HAP-1 (cell line): ENCODE measurements around the gene FAM110C.
A peak's percentile ranks its signal among the peaks of the same experiment; 100 is the strongest.
"Not testable (repeated sequence)": the region's sequence is repeated elsewhere in the genome, so short reads cannot be mapped to it uniquely, and the experiment has no call there.

Experiments
- DNase-seq, 2 experiments: peaks; one replicate each; pipeline ENCODE4 v3.0.0-alpha.2; 2016 to 2020; ENCODE audit warnings: low spot score in 2 of 2
- H3K27me3 ChIP-seq: fragments of 250-450 bp; sonication (Bioruptor Pico); 2 replicates; pipeline ENCODE4 v1.5.1; 2020; ENCODE audit warnings: low read depth, mild to moderate bottlenecking, moderate library complexity
- H3K36me3 ChIP-seq: fragments of 250-450 bp; sonication (Bioruptor Pico); replicated peaks from 2 replicates; pipeline ENCODE4 v1.5.1; 2020; ENCODE audit warnings: mild to moderate bottlenecking
- H3K4me1 ChIP-seq: fragments of 250-450 bp; sonication (Bioruptor Pico); 2 replicates; pipeline ENCODE4 v1.5.1; 2020; ENCODE audit warnings: mild to moderate bottlenecking
- H3K4me3 ChIP-seq: fragments of 250-450 bp; sonication (Bioruptor Pico); 2 replicates; pipeline ENCODE4 v1.5.1; 2020; ENCODE audit warnings: mild to moderate bottlenecking, moderate library complexity
- H3K9me3 ChIP-seq: fragments of 250-450 bp; sonication (Bioruptor Pico); 2 replicates; pipeline ENCODE4 v1.5.1; 2020; ENCODE audit warnings: mild to moderate bottlenecking, moderate library complexity
- in situ Hi-C: fragments of 300-500 bp; cut with MboI; formaldehyde crosslinking; loops from 3 replicates; pipeline ENCODE4 v1.14.3; 2020; ENCODE audit warnings: low sequenced_read_pairs, inconsistent platforms, mixed read lengths

The FAM110C gene

DNA sequence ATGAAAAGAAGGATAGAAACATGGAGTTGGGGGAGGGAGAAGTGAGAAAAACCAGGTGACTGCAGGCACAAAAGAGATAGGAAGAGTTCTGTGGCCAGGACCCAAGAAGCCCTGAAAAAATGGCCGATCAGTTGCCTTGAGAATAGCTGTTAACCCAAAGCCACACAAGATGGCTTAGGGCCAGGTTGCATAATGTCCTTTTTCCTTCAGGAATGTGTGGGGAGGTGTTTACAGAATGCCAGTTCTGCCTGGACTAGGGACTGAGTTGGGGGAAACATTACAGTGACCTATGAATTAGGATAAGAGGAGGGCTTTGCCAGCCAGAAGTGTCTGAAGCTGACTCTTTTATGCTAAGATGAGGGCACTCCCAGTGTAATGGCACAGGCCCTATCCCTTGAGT is 17.1 kb downstream of the FAM110C start:
- H3K4me3 ChIP-seq: no peak overlapping the region
- H3K4me1 ChIP-seq: no peaks in the 10 kb centered on the region
- no peaks in the 10 kb centered on the region for H3K27me3 ChIP-seq
- no peaks in the 10 kb centered on the region for H3K36me3 ChIP-seq
- in situ Hi-C loops: no loop called here
- H3K9me3 ChIP-seq: no peaks in the 10 kb centered on the region
- DNase-seq: no peak

DNA sequence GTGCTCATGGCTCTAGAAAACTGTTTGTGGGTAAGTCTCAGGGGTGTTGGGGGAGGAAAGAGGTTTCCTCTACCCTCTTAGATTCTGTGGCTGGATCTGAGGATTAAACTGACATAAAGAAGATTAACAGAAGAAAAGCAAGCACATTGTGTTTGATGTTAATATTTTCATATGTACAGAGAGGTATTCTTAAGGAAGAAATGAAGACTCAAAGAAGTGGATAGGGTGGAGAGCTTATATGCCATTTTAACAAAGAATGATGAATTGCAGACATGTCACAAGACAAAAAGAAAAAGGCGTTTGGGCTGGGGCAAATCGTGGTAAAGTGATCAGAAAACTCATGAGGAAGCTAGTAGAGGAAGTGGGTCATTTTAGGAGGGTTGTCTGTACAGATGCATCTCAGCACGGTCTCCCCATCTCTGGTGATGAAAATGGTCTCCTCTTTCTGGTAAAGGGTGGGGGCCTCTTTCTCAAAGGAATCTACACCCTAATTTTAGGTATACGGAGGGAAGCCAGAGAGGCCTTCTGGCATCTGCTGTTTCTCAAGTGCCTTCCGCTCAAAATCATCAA is 17.8 kb downstream of the FAM110C start:
- no peak for DNase-seq
- H3K9me3 ChIP-seq: no peaks in the 10 kb centered on the region
- H3K36me3 ChIP-seq: no peaks in the 10 kb centered on the region
- H3K27me3 ChIP-seq: no peaks in the 10 kb centered on the region
- H3K4me3 ChIP-seq: no peak overlapping the region
- H3K4me1 ChIP-seq: no peaks in the 10 kb centered on the region
- in situ Hi-C loops: no loop called here

DNA sequence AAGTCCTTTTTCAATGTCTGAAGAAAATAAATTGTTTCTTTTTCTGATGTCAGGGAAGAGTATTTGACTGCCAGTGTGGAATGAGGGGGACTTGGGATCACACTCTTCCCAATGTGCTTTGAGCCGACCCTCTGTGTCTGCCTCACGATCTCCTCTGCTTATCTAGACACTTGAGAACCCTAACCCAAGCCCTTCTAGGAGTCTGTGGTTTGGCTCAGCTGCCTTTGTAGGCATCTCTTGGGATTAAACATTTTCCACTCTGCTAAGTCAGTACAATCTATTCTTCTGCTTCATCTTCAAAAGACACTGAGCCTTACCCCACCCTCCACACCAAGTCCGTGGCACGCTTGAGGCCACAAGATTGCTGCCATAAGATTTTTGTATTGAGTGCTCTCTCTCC is 19.4 kb downstream of the FAM110C start:
- Histone ChIP-seq H3K4me3 (no peak overlapping the region), H3K9me3 (no peaks in the 10 kb centered on the region), H3K4me1 (no peaks in the 10 kb centered on the region), H3K36me3 (no peaks in the 10 kb centered on the region), H3K27me3 (no peaks in the 10 kb centered on the region)
- in situ Hi-C loops: no loop called here
- DNase-seq: no peak

DNA sequence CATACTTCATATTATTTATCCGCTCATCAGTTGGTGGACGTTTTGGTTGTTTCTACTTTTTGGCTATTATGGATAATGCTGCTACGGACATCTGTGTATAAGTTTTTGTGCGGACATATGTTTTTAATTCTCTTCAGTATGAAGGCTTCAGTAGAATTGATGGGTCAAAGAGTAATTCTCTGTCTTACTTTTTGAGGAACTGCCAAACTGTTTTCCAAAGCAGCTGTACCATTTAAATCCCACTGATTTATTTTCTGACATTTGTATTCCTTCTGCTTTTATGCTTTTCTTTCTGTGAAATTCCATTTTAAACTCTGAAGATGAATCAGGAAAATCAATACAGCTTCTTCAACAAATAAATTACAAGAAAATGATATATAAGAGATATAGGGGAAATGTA is 20.8 kb downstream of the FAM110C start:
- Histone ChIP-seq H3K36me3 (no peaks in the 10 kb centered on the region), H3K27me3 (no peaks in the 10 kb centered on the region), H3K9me3 (no peaks in the 10 kb centered on the region), H3K4me3 (no peak overlapping the region), H3K4me1 (no peaks in the 10 kb centered on the region)
- in situ Hi-C loops: no loop called here
- DNase-seq: no peak

DNA sequence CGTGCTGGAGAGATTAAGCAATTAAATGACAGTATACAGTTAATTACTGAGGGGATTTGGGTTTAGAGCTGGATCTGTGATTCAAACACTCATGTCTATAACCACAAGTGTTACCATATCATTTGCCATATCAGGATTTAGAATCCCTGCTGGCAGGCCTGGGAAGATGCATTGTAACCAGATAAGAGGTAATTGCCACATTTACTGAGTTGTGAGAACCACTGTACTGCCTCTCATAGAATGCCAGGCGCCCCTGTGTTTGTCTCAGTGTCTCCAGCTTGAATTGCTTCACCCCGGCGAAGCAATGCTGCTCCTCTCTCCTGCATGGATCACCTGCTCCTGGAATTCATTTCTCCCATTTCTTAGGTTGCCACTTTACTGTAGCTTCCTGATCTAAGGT is 21.7 kb downstream of the FAM110C start:
- H3K27me3 ChIP-seq, H3K9me3 ChIP-seq, H3K4me3 ChIP-seq, in situ Hi-C loops, H3K4me1 ChIP-seq, H3K36me3 ChIP-seq, DNase-seq: not testable (repeated sequence)

DNA sequence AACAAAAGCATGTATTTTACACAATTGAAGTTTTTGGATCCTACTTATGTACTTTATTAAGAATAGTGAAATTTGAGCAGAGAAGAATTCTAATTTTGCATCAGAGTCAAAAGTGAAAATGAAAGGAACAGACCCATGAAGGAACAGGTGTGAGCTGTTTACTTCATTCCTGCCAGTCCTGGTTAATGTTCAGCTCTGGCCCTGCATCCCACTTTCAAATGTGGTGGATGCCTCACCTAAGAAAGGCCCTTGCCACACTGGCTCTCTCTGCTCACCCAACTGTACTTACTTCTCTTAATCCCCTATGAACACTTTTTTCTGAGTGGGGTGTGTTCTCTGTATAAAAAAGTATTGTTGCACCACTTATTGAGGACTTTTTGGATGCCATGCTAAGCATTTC is 22.2 kb downstream of the FAM110C start:
- no peak overlapping the region for H3K4me3 ChIP-seq
- H3K36me3 ChIP-seq: no peaks in the 10 kb centered on the region
- no peaks in the 10 kb centered on the region for H3K27me3 ChIP-seq
- no peaks in the 10 kb centered on the region for H3K4me1 ChIP-seq
- DNase-seq: no peak
- in situ Hi-C loops: no loop called here
- no peaks in the 10 kb centered on the region for H3K9me3 ChIP-seq

DNA sequence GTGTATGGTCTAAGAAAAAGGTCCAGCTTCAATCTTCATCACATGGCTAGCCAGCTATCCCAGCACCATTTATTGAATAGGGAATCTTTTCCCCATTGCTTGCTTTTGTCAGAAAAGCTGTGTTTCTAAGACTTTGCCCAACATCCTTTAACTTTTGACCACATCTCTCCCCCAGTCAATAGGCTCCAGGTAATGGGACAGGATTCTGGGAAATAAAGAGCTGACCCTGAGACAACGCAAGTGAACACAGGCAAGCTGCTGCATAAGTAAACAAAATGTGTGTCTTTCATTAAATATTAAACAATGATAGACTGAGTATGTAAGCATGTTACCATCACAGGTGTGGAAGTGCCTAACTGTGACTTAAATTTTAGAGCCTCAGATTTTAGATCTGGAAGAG is 23.0 kb downstream of the FAM110C start:
- Histone ChIP-seq H3K4me1 (no peaks in the 10 kb centered on the region), H3K4me3 (no peak overlapping the region), H3K27me3 (no peaks in the 10 kb centered on the region), H3K9me3 (no peaks in the 10 kb centered on the region), H3K36me3 (no peaks in the 10 kb centered on the region)
- in situ Hi-C loops: no loop called here
- no peak for DNase-seq

DNA sequence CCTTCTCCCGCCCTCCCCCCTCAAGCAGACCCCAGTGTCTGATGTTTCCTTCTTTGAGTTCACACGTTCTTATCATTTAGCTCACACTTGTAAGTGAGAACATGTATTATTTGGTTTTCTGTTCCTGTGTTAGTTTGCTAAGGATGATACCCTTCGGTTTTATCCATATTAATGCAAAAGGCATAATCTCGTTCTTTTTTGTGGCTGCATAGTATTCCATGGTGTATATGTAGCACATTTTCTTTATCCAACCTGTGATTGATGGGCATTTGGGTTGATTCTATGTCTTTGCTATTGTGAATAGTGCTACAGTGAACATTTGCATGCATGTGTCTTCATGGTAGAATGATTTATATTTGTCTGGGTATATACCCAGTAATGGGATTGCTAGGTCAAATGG is 24.1 kb downstream of the FAM110C start:
- in situ Hi-C loops, H3K27me3 ChIP-seq, H3K9me3 ChIP-seq, H3K36me3 ChIP-seq, H3K4me3 ChIP-seq, H3K4me1 ChIP-seq, DNase-seq: not testable (repeated sequence)

DNA sequence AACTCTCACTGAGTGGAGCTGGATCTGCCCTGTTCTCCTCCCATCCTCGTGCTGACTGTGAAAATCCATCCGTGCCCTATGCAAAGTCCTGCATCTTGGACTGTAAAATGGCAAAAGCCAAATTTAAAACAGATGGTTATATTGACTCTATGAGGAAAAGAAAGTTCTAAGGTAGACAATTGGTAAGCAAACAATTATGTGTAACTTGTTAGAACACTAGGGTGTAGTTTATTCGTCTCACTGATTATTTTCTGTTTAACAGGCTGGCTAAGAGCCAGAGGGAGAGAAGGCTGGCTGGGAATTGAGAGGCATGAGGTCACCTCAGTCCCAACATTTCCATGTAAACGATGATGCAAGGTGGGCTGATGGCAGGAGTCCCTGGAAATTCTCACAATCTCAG is 26.0 kb downstream of the FAM110C start:
- H3K4me3 ChIP-seq, in situ Hi-C loops, H3K9me3 ChIP-seq, H3K36me3 ChIP-seq, DNase-seq, H3K4me1 ChIP-seq, H3K27me3 ChIP-seq: not testable (repeated sequence)

DNA sequence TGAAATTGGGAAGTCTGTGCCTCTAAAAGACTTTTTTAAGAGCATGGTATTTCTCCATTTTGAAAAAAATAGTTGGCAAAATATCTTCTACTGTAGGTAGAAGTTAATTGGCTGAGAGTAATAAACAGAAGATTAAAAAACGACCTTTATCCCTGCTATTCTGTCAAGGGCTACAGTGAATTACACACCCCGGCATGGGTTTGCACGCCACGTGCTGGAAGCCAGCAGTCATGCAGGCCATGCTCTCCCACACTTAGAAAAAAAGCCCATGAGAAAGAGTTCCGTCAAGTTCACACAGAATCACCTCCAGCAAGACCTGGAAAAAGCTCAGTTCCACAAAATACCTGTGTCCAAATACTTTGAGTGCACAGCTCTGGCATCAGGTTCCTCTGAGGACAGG is 26.8 kb downstream of the FAM110C start:
- no peaks in the 10 kb centered on the region for H3K4me1 ChIP-seq
- no peaks in the 10 kb centered on the region for H3K9me3 ChIP-seq
- in situ Hi-C loops: no loop called here
- DNase-seq: no peak
- no peaks in the 10 kb centered on the region for H3K36me3 ChIP-seq
- H3K4me3 ChIP-seq: no peak overlapping the region
- no peaks in the 10 kb centered on the region for H3K27me3 ChIP-seq

DNA sequence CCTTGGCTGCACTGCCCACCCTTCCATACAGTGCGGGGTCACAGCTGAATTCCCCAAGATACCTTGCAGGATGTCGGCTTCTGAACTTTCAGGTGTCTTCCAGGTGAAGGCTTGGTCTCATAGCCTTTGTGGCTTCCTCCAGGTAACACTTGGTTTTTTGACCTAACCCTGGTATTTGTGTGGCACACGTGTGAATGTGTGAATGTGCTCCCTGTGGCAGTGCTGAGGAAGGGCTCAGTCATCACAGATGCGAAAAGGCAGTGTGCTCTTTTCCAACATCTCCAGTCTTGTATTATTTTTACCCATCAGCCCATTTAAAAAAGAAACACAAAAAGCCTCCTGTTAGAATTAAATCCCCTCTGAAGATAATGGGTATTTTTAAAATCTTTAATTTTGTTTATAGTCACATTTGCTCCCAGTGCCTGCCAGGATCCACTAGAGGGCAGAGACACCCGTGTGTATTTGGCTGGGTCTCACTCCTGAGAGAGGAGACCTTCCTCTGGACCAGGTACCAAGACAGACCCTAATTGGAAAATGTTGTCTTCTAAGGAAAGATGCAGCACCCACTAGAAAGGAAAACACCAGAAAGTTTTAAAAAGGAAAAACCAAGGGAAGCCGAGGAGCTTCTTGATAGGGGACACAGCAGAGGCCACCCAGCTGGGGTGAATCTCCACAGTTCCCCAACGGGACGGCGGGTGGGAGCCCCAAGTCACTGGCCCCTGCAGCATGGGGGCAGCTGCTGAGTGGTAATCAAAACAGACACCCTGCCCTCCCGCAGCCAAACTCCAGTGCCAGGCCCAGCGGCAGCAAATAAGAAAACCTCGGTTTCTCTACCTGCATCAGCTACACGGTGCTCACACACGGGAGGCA is 27.7 kb downstream of the FAM110C start:
- no peaks in the 10 kb centered on the region for H3K4me1 ChIP-seq
- no peaks in the 10 kb centered on the region for H3K9me3 ChIP-seq
- in situ Hi-C loops: no loop called here
- H3K36me3 ChIP-seq: no peaks in the 10 kb centered on the region
- no peaks in the 10 kb centered on the region for H3K27me3 ChIP-seq
- H3K4me3 ChIP-seq: no peak overlapping the region
- DNase-seq: no peak

DNA sequence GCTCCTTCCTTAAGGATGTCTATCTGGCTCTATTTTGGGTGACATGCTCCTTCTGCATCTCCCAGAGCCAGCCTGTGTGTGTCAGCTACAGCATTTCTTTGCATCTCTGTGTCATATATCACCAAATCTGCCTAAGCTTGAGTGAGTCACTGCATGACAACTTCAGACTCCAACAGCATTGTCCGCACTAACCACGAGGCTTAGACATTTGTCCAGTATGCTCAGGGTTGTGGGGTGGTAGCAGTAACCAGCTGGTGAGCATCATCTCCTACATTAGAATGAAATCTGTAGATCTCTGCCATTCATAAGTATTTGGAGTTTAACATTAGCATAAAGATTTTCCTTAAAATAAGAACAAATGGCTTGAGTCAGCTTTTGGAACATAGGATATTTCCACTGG is 30.4 kb downstream of the FAM110C start:
- in situ Hi-C loops, H3K27me3 ChIP-seq, H3K9me3 ChIP-seq, H3K4me1 ChIP-seq, DNase-seq, H3K4me3 ChIP-seq, H3K36me3 ChIP-seq: not testable (repeated sequence)

DNA sequence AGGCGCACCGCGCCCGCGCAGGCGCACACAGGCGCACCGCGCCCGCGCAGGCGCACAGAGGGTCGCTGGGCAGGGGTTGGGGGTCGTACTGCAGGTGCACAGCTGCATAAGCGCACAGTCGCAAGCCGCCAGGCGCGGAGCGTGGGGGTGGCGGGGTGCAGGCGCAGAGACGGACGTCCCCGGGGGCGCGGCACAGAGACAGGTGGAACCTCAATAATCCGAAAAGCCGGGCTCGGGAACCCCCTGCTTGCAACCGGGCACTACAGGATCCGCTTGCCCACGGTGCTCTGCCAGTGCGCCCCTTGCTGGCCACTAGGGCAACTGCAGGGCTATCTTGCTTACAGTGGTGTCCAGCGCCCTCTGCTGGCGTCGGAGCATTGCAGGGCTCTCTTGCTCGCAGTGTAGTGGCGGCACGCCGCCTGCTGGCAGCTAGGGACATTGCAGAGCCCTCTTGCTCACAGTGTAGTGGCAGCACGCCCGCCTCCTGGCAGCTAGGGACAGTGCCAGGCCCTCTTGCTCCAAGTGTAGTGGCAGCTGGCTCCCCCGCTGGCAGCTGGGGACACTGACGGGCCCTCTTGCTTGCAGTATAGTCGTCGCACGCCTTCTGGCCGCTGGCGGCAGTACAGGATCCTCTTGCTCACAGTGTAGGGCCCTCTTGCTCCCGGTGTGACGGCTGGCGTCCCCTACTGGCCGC is 34.9 kb downstream of the FAM110C start:
- H3K4me3 ChIP-seq: no peak overlapping the region
- H3K27me3 ChIP-seq: no peaks in the 10 kb centered on the region
- no peaks in the 10 kb centered on the region for H3K4me1 ChIP-seq
- no peaks in the 10 kb centered on the region for H3K9me3 ChIP-seq
- peak in 1 of 2 experiments; percentile 72 for DNase-seq
- H3K36me3 ChIP-seq: no peaks in the 10 kb centered on the region
- in situ Hi-C loops: no loop called here

DNA sequence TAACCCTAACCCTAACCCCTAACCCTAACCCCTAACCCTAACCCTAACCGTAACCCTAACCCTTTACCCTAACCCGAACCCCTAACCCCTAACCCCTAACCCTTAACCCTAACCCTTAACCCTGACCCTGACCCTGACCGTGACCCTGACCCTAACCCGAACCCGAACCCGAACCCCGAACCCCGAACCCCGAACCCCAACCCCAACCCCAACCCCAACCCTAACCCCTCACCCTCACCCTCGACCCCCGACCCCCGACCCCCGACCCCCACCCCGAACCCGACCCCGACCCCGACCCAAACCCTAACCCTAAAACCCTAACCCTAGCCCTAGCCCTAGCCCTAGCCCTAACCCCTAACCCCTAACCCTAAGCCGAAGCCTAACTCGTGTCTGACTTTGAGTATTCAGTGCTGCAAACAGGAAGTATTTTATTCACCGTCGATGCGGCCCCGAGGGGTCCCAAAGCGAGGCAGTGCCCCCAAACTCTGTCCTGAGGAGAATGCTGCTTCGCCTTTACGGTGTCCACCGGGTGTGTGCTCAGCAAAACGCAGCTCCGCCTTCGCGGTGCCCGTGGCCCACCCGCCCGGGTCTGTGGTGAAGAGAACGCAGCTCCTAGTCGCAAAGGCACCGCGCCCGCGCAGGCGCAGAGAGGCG is 36.0 kb downstream of the FAM110C start:
- Histone ChIP-seq H3K4me3 (no peak overlapping the region), H3K9me3 (no peaks in the 10 kb centered on the region), H3K36me3 (no peaks in the 10 kb centered on the region), H3K4me1 (no peaks in the 10 kb centered on the region), H3K27me3 (no peaks in the 10 kb centered on the region)
- no peak for DNase-seq
- in situ Hi-C loops: no loop called here
